HG03196 (cell line): ENCODE data around the gene TNFAIP3.

ENCODE experiments used
- ATAC-seq: cut with Tn5 transposase; IDR thresholded peaks from one replicate; pipeline ENCODE4 v1.9.1; 2021; ENCODE audit not compliant: unreplicated experiment

TNFAIP3 gene

DNA sequence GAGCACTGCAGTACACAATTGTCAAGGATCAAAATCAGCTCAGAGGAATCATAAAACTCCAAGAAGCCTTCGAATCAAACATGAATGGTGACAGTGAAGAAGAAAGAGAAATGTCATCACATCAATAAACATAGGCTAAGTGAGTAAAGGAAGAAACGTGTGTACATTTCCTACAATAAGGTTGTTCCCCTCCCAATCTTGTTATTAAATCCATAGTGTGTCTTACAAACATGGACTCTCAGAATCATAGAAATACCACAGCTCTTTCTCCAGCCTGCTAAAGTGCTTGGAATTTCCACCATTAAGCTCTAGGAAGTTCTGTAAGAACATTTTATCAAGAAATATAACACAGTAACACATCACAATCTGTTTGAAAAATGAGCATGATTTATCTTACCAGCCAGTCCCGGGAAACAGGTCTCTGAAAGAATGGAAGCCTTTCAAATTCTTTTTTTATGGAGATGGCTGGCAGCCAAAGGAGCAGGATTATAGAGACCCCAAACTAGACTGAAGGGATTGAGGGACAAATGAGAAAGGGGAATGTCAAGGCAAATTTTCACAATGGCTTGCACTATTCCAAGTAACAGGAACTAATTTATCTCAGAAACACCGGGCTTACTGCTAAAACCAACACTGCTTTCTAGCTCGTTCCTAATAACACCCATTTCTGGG, 4.5 kb upstream of the TNFAIP3 start:
- ATAC-seq: no peak

- ATAC-seq: no peak
Observed at GRCh38 chr6:137863091-137863797, 3.8 kb upstream of the TNFAIP3 start.

DNA sequence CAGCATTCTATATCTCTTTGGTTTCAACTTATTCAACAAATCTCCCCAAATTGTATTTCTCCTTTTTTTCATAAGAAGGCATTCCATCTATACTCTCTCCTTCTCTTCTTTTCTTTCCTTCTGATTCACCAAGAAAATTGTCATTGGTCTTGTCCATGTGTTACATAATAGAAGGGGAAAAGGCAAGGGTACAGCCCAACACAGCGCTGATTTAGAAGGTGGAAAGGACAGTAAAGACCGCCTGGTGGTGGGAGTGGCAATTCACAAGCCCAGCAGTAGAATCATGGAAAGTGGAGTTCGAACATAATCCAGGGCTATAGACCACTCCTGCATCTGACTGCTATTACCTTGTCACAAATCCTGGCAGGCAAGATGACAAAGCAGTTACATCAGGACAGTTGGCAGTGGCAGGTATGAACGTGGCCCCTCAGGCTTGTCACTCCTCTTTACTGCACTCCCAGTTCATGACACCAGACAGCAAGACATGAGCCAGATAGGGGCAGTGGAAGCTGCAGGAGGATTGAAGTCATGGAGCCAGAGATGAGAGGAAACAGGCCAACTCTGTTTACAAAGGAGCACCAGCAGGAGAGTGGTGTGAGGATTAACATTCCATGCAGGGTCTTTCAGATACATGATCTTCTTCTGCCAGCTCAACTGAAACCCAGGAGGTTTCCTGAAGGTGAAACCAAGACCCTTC, 2.1 kb upstream of the TNFAIP3 start:
- ATAC-seq: no peak

DNA sequence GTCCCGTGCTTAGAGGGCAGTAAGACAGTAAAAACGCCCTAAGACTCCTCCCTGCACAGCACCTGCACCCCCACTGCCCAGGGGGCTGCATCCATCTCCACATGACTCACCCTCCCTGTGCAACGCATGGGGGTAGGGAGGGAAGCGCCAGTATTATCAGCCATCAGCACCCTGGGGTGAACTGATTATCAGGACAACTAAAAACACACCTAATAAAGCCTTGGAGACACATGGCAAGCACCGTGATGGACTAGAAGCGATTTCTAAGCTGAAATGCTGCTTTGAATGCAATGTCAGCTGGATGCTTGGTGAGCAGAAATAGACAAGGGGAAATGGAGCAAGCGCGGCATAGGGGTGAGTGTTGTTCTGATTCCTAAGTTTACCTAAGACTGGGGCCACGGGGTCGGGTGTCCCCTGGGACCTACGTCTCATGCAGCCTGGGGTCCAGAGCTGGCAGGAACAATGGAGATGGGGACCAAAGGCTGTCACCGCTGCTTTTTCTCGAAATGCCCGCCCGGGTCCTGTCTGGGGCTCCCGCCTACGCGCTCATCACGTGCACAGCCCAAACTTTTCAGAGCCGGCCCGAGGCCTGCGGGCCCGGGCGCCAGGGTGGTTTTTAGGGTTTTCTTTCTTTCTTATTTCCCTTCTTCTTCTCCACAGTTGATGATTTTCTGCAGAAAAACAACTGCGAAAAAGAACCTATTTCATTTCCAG, 702 bp upstream of the TNFAIP3 start:
- ATAC-seq: peak; percentile 31

GRCh38 chr6:137867685-137868509, 838 bp downstream of the TNFAIP3 start:
- ATAC-seq: no peak

DNA sequence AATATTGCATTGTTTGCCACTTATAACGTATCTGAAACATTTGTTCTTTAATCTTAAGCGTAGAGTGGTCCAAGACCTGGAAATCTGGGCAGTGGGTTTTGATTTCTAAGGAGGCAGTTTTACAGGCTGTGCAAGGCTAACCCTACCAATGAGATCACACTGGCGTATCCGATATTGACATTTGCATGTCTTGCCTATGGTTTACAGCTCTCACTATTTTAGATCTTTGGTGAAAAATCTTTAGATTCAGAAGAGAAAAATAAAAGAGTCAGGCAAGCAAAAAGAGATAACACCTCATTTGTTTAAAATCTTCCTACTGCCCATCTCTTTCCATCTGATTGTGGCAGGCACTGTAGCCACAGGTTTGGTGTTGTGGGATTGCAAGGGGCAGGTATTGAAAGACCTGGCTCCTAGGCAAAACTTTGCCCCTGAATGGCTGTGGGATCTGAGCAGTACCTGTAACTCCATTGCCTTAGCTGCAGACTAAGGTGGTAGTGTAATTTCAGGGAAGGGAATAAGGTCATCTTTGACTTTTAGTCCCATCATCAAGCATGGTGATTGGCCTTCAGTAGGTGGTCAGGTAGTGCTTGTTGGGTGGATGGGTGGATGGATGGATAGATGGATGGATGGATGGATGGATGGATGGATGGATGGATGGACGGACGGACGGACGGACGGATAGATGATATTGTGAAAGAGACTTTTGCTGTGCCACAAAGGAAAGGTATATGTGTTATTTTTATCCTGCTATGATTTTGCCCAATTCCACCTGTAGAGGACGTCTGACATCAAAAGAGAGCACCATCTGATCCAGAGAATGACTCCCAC, 1.9 kb downstream of the TNFAIP3 start:
- ATAC-seq: no peak

DNA sequence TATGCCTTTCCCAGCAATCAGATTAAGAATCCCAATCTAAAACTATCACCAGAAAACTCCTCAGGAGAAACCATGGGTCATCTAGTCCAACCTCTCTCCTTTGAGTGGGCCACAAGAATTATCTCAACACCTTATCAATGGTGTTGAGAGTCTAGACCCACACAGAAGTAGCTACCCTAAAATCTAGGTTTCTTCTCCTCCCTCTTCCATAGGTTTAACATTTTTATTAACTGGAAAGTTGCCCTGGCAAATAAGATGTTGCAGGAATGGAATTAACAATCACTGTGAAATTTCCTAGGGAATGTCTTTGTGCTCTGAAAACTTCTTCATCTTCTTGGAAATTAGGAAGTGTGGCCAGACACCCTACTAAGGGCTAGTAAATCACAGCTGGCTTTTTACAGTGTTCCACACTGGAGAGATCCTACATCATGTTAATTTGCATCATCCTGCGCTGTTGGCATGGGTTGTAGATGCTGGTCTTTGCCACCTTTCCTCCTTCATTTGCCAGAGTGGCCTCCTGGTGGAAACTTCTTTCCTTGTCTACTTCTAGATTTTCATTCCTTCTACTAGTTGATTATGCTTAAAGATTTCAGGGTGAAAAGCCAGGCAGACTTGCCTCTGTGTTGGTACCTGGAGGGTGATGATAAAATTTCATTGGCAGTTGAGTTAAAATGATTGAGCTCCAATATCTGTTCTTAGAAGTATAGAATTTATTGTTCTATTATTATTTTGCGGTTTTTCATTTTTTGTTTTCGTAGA, 2.7 kb downstream of the TNFAIP3 start:
- no peak for ATAC-seq

DNA sequence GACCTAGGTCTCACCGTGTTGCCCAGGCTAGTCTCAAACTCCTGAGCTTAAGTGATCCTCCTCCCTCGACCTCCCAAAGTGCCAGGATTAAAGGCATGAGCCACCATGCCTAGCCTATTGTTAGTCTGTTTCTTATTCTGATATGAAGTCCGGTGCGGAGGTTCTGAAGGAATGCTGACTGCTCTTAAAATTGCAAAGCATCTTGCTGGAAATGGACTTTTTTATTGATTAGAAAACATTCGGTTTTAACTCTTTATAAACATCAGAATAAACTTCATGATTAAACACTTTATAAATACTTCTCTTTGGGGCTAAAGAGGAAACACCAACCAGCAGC, 3.2 kb downstream of the TNFAIP3 start:
- ATAC-seq: no peak

DNA sequence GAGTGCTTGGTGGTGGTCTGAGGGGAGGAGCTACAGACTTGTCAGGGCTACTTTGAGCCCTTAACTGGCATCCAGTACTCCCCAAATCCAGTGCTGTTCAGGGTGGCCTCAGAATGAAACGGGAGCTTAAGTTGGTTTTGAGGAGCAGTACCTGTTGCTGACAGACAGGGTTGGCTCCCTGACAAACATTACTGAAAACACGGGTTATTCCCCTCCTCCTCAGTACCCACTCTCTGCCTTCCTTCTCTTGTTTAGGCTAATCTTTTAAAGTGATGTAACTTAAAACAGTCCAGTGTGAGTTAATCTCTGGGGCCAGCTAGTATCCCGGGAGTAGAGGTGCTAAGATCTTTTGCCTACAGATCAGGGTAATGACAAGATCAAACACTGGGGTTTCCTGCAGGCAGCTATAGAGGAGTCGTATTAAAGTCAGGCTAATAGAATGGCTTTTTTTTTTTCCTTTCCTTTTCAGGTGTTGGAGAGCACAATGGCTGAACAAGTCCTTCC, 3.7 kb downstream of the TNFAIP3 start:
- no peak for ATAC-seq

- ATAC-seq: no peak
Observed at GRCh38 chr6:137871291-137871690, 4.2 kb downstream of the TNFAIP3 start.

DNA sequence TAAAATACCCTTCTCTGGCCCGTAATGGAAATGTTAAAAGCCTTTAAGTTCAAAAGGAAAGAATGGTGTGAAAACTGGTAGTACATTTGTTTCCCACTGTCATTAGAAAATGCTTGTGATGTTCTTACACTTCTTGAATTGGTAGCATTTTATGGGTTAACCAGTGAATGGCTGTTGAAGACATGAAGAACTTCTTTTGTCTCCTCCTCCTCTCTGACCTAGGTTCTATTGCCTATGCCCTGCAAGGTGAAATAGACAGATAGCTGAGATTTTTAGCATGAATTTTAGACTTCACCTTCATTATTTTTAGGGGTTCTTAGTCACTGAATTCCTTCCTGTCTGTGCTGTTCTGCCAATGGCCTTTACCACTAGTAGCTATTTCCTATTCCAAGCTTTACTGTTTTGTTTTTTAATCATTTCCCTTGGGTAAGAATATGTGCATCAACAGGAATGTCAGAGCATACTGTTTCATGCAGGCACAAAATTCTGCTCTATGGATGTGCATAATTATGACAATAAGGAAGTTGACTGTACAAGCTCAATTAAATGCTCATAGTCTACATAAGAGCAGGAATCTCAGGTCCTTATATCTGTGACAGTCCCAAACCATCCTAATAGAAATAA, 4.9 kb downstream of the TNFAIP3 start:
- no peak for ATAC-seq

GRCh38 chr6:137872581-137873115, 5.6 kb downstream of the TNFAIP3 start:
- no peak for ATAC-seq

DNA sequence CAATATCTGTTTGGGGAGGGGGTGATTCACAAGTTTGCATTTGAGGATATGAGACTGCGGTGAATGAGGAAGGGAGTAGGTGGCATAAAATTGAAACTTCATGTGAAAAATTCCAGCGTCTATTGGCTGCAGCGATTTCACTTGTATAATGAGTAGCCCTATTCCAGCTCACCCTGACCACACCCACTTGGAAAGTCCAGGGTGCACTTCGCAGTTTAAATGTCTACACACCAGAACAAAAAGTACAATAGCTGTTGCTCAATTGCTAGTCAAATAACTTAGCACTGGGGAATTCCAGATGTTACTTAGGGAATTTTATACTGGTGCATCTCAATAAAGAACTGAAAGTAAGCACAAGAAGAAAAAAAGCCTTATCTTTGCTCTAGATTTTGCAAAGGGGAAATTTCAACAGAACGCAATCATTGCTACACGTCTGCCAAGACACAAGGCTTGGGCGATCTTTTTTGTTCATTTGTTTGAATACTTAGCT, 6.3 kb downstream of the TNFAIP3 start:
- peak; percentile 39 for ATAC-seq

DNA sequence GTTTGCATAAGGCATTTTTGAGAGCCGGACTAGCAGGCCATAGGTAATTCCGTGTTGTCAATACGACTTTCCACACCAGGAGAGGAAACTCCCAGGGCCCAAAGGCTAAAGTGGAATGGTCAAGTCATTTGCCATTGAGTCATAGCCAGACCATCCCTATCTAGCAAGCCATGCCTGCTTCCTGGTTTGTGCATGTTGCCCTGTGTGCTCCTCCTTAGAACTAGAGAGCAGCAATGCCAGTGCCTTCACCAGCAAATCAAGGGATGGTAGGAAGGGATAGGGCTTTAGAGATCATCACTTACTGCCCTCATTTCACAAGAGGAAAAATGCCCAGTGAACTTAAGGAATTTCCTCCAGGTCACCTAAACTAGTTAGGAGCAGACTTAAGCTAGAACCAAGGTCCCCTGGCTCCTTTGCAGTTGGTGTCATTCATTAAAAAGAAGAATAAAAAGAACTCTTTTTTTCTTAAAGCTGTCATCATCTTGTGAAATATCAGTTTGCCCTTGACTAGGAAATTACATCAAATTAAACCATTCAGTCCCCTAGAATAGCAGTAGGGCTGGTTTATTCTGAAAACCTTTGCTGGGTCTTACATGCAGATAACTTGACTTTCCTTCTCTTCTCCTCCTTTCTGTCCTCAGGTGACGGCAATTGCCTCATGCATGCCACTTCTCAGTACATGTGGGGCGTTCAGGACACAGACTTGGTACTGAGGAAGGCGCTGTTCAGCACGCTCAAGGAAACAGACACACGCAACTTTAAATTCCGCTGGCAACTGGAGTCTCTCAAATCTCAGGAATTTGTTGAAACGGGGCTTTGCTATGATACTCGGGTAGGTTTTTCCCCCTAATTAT, 7.4 kb downstream of the TNFAIP3 start:
- no peak for ATAC-seq

DNA sequence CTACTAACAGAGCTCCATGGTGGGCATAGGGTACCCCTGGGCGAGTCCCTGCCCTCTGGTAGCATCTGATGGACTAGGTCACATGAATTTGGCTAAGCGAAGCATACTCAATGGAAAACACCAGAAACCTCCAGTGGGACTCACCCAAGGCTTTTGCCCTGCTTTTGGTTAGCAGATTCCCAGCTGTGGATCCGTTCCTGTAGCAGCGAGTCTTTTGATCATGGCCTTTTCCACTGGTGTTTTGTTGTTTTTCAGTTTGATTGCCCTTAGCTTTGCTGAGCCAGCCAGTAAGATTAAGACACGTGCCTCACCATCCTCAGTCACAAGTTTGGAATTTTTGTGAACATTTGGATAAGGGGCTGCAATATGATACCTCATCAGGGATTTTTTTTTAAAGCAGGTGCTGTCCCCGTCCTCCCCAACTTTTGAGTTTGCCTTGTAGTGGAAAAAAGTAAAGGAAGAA, 8.0 kb downstream of the TNFAIP3 start:
- ATAC-seq: no peak

GRCh38 chr6:137875606-137876005, 8.5 kb downstream of the TNFAIP3 start:
- ATAC-seq: no peak

DNA sequence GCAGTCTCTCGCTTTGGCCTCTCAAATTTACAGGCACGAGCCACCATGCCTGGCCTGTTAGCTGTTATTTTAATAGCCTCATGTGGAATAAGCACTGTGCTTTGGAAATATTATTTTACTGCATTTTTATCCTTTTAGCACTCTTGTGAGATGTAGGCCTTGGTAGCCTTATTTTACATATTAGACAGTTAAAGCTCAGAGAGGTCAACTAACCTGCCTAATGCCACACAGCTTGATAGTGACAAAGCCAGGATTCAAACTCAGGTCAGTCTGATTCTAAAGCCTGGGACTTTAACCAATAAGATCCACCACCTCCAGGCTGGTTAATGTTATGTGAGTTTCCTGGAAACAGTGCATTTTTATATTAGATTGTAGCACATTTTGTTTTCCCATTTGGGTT, 9.5 kb downstream of the TNFAIP3 start:
- no peak for ATAC-seq
